ENCODE measurements around the gene S100A2.

- TF ChIP-seq FOXM1 (IDR thresholded peaks at IDR 0.05; ENCODE audit: borderline replicate concordance) = no peak
- no peak for TF ChIP-seq SUZ12 (IDR thresholded peaks at IDR 0.05)
- no peak for TF ChIP-seq ARNT (IDR thresholded peaks at IDR 0.05)
- no peak for TF ChIP-seq BHLHE40 (IDR thresholded peaks at IDR 0.05; ENCODE audit: borderline replicate concordance)
- TF ChIP-seq HDGF (IDR thresholded peaks at IDR 0.05; ENCODE audit: borderline replicate concordance) = no peak
- TF ChIP-seq NFRKB (IDR thresholded peaks at IDR 0.05) = no peak
Measured at GRCh38 chr1:153612111-153612754, 46.6 kb upstream of the S100A2 start.

Data from HEK293T (cell line).